ENCODE measurements around the gene DGUOK. TPM values are rescaled to one million over a fixed set of nuclear protein-coding genes. Genes with fewer than 3 reads are reported as not detected.

DGUOK gene
- total and polyA plus RNA-seq, 10 of the 15 experiments (the other 5 are each of a cell fraction or from before 2014, with no cell fraction given): 64.4 to 234 (median 91.4) TPM

DNA sequence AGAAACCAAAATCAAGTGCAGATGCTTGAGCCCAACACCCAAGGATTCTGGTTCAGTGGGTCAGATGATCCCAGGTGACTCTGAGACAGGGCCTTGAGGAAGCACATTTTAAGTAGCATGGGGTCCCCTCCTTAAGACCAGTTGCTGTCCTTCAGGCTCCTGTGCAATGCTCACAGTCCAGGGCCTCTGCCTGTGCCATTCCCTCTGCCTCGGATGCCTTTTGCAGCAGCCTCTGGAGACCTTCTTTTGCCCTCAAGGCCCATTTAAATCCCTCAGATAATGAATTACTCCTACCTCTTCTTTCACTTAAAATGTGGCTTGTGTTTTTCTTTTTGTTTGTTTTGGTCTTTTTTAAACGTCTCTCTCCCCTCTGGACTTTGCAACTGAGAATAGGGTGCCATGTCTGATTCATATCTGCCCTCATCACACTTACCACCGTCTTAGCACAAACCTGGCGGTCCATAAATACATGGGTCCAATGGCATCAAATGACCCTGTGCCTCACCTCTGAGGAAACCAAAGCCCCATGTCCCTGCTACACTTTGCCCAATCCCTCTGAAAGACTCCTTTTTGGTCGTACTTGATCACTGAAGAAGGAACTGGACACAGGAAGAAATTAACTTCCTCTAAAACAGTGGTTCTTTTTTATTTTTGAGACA, 19.7 kb upstream of the DGUOK start:
- no peak overlapping the region for H3K4me2 ChIP-seq (ENCODE audit: control insufficient read depth, insufficient read depth)
- intact Hi-C loops (cut with micrococcal nuclease; ENCODE audit: unreplicated experiment): loop anchor here (5.0 kb wide), 3 partner anchors 175 to 240 kb away; partner anchors contain the start of gene BOLA3
- ChIA-PET RAD21 (ENCODE audit: unreplicated experiment) (interaction anchor here (1.1 to 2.8 kb wide), 11 partner anchors 12 to 241 kb away, joined by 3 to 52 read pairs (median 9); partner anchors contain the start of genes BOLA3 and STAMBP), POLR2A (interaction anchor here (1.2 kb wide), 1 partner anchor 81 kb away, joined by 4 read pairs; no protein-coding TSS in a partner anchor), CTCF (interaction anchor here (1.1 to 5.4 kb wide), 17 partner anchors 8 to 342 kb away, joined by 3 to 78 read pairs (median 8); partner anchors contain the start of gene BOLA3), SMC1A (ENCODE audit: uncharacterized antibody, unreplicated experiment) (interaction anchor here (0.5 to 5.0 kb wide), 21 partner anchors 8 to 292 kb away, joined by 3 to 45 read pairs (median 5); partner anchors contain the start of genes BOLA3 and MTHFD2)
- no peaks in the 10 kb centered on the region for H3K79me2 ChIP-seq (ENCODE audit: control insufficient read depth, insufficient read depth, low read length)
- ATAC-seq (no peak), FAIRE-seq (no peak), DNase-seq (ENCODE audit: low read depth, low spot score) (no peak)
- WGBS (ENCODE audit: insufficient coverage, insufficient replicate concordance, low lambda C conversion rate, missing lambda C conversion rate): 41% methylated on average over 5 of the region's 5 CpGs
- H3K9ac ChIP-seq (ENCODE audit: control insufficient read depth, insufficient read depth, low read length): no peak overlapping the region
- H2AFZ ChIP-seq (ENCODE audit: control insufficient read depth, low read depth, low read length): peak overlapping the region; percentile 63; the same call in 1 of the 2 replicates
- no TSS peak for BruUV-seq (replicated peaks)
- H3K27ac ChIP-seq (ENCODE audit: control insufficient read depth, insufficient read depth): no peak overlapping the region
- no peaks in the 10 kb centered on the region for H4K20me1 ChIP-seq (ENCODE audit: control insufficient read depth, insufficient read depth)
- no peak overlapping the region for H3K4me3 ChIP-seq
- in situ Hi-C loops (cut with MboI): no loop called here
- H3K27me3 ChIP-seq (replicated peaks in 1 of 2; ENCODE audit: control insufficient read depth in 2 of 2, insufficient read depth in 2 of 2, low read length in 1 of 2): no peaks in the 10 kb centered on the region; a peak in 1 of 4 replicates
- H3K9me3 ChIP-seq (replicated peaks; ENCODE audit: control insufficient read depth, insufficient read depth, low read length): no peaks in the 10 kb centered on the region
- no peaks in the 10 kb centered on the region for H3K4me1 ChIP-seq (ENCODE audit: control insufficient read depth, insufficient read depth, low read length)
- H3K36me3 ChIP-seq (ENCODE audit: control insufficient read depth in 2 of 2, insufficient read depth in 2 of 2, low read length in 1 of 2): no peaks in the 10 kb centered on the region
- TF ChIP-seq, protein P1, sequence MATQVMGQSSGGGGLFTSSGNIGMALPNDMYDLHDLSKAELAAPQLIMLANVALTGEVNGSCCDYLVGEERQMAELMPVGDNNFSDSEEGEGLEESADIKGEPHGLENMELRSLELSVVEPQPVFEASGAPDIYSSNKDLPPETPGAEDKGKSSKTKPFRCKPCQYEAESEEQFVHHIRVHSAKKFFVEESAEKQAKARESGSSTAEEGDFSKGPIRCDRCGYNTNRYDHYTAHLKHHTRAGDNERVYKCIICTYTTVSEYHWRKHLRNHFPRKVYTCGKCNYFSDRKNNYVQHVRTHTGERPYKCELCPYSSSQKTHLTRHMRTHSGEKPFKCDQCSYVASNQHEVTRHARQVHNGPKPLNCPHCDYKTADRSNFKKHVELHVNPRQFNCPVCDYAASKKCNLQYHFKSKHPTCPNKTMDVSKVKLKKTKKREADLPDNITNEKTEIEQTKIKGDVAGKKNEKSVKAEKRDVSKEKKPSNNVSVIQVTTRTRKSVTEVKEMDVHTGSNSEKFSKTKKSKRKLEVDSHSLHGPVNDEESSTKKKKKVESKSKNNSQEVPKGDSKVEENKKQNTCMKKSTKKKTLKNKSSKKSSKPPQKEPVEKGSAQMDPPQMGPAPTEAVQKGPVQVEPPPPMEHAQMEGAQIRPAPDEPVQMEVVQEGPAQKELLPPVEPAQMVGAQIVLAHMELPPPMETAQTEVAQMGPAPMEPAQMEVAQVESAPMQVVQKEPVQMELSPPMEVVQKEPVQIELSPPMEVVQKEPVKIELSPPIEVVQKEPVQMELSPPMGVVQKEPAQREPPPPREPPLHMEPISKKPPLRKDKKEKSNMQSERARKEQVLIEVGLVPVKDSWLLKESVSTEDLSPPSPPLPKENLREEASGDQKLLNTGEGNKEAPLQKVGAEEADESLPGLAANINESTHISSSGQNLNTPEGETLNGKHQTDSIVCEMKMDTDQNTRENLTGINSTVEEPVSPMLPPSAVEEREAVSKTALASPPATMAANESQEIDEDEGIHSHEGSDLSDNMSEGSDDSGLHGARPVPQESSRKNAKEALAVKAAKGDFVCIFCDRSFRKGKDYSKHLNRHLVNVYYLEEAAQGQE (IDR thresholded peaks at IDR 0.05; ENCODE audit: low read depth, low read length): no peak
- TF ChIP-seq SRF (IDR thresholded peaks at IDR 0.05; ENCODE audit: low read depth in 2 of 2, low read length in 2 of 2) (no peak), IRF4 (IDR thresholded peaks at IDR 0.05; ENCODE audit: low read depth, low read length) (no peak), KLF5 (IDR thresholded peaks at IDR 0.05; ENCODE audit: partially characterized antibody) (no peak), HCFC1 (IDR thresholded peaks at IDR 0.05; ENCODE audit: low read length) (no peak), SP1 (IDR thresholded peaks at IDR 0.05; ENCODE audit: low read depth, low read length) (no peak), TCF7 (IDR thresholded peaks at IDR 0.05; ENCODE audit: borderline replicate concordance) (no peak), NFXL1 (IDR thresholded peaks at IDR 0.05; ENCODE audit: borderline replicate concordance) (no peak), TARDBP (IDR thresholded peaks at IDR 0.05; ENCODE audit: borderline replicate concordance) (no peak), FOXK2 (IDR thresholded peaks at IDR 0.05) (no peak)
- TF ChIP-seq, protein P2, sequence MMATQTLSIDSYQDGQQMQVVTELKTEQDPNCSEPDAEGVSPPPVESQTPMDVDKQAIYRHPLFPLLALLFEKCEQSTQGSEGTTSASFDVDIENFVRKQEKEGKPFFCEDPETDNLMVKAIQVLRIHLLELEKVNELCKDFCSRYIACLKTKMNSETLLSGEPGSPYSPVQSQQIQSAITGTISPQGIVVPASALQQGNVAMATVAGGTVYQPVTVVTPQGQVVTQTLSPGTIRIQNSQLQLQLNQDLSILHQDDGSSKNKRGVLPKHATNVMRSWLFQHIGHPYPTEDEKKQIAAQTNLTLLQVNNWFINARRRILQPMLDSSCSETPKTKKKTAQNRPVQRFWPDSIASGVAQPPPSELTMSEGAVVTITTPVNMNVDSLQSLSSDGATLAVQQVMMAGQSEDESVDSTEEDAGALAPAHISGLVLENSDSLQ (IDR thresholded peaks at IDR 0.05): no peak
- TF ChIP-seq, protein P3, sequence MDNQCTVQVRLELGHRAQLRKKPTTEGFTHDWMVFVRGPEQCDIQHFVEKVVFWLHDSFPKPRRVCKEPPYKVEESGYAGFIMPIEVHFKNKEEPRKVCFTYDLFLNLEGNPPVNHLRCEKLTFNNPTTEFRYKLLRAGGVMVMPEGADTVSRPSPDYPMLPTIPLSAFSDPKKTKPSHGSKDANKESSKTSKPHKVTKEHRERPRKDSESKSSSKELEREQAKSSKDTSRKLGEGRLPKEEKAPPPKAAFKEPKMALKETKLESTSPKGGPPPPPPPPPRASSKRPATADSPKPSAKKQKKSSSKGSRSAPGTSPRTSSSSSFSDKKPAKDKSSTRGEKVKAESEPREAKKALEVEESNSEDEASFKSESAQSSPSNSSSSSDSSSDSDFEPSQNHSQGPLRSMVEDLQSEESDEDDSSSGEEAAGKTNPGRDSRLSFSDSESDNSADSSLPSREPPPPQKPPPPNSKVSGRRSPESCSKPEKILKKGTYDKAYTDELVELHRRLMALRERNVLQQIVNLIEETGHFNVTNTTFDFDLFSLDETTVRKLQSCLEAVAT (IDR thresholded peaks at IDR 0.05): no peak
- TF ChIP-seq, protein P4, sequence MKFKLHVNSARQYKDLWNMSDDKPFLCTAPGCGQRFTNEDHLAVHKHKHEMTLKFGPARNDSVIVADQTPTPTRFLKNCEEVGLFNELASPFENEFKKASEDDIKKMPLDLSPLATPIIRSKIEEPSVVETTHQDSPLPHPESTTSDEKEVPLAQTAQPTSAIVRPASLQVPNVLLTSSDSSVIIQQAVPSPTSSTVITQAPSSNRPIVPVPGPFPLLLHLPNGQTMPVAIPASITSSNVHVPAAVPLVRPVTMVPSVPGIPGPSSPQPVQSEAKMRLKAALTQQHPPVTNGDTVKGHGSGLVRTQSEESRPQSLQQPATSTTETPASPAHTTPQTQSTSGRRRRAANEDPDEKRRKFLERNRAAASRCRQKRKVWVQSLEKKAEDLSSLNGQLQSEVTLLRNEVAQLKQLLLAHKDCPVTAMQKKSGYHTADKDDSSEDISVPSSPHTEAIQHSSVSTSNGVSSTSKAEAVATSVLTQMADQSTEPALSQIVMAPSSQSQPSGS (IDR thresholded peaks at IDR 0.05; ENCODE audit: low read length): no peak
- TF ChIP-seq, protein P5, sequence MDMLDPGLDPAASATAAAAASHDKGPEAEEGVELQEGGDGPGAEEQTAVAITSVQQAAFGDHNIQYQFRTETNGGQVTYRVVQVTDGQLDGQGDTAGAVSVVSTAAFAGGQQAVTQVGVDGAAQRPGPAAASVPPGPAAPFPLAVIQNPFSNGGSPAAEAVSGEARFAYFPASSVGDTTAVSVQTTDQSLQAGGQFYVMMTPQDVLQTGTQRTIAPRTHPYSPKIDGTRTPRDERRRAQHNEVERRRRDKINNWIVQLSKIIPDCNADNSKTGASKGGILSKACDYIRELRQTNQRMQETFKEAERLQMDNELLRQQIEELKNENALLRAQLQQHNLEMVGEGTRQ (IDR thresholded peaks at IDR 0.05; ENCODE audit: borderline replicate concordance, low read depth, low read length): no peak

All from GM12878 (cell line).